Measurements from ENCODE around the gene REXO1. TPM values are rescaled to one million over a fixed set of nuclear protein-coding genes. Genes with fewer than 3 reads are reported as not detected.

Gene REXO1
- total and polyA plus RNA-seq, 9 of the 15 experiments (the other 6 are each of a cell fraction or from before 2014, with no cell fraction given), result 0.04 to 63.3 (median 15.8) TPM

DNA sequence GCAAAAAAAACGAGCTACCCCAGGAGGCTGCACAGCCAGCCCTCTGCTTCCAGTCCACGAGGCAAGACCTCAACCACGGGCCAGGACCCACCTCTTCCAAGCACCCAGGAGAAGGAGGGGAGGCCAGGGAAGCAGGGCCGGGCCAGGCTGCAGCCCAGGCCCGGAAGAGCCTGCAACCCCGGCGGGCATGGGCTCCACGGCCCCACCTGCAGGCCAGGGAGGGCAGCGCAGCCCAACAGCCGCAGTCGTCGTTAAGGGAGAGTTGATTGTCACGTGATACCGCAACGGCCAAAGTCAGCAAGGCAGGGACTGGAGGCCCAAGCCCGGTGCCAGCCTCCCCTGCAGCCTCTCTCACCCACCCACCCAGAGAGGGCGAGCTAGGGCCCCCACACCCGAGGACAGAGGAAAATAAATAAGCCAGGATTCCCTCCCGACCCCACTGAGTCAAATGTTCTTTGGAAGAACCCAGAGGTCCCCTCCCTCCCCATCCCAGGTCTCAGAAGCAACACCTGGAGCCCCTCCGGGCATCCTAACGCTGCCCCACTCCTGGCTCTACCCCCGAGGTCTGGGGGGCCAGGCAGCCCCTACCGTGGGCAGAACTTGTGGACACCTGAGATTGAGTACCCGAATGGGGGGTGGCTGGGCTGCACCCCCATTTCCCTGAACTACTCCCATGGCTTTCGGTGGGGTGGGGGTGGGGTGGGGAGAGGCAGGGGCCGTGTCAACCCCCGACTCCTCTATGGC lies 5.2 kb upstream of the REXO1 start (continued):
- peak; percentile 74; the same call in 1 of the 2 replicates for TF ChIP-seq KDM2B (CRISPR knock-in tag; IDR thresholded peaks at IDR 0.05)
- TF ChIP-seq TEAD4 (IDR thresholded peaks at IDR 0.05; ENCODE audit: low read length), result 0 out of 2 replicates have a peak, but pooled peaks have one; percentile 7
- TF ChIP-seq TEAD4 (CRISPR knock-in tag; IDR thresholded peaks at IDR 0.05; ENCODE audit: borderline replicate concordance), result no peak
- TF ChIP-seq NCOR1 (IDR thresholded peaks at IDR 0.05), result 0 out of 2 replicates have a peak, but pooled peaks have one; percentile 31
- TF ChIP-seq, protein P1, sequence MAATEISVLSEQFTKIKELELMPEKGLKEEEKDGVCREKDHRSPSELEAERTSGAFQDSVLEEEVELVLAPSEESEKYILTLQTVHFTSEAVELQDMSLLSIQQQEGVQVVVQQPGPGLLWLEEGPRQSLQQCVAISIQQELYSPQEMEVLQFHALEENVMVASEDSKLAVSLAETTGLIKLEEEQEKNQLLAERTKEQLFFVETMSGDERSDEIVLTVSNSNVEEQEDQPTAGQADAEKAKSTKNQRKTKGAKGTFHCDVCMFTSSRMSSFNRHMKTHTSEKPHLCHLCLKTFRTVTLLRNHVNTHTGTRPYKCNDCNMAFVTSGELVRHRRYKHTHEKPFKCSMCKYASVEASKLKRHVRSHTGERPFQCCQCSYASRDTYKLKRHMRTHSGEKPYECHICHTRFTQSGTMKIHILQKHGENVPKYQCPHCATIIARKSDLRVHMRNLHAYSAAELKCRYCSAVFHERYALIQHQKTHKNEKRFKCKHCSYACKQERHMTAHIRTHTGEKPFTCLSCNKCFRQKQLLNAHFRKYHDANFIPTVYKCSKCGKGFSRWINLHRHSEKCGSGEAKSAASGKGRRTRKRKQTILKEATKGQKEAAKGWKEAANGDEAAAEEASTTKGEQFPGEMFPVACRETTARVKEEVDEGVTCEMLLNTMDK (IDR thresholded peaks at IDR 0.05; ENCODE audit: borderline replicate concordance, insufficient read depth, low read depth, low read length, poor library complexity, severe bottlenecking), result peak; percentile 45
- TF ChIP-seq JUNB (CRISPR knock-in tag; conservative IDR thresholded peaks at IDR 0.05), result peak; percentile 48; the same call in 1 of the 2 replicates
- peak; percentile 100 for TF ChIP-seq TOE1 (IDR thresholded peaks at IDR 0.05; ENCODE audit: borderline replicate concordance)
- TF ChIP-seq TOE1 (CRISPR knock-in tag; IDR thresholded peaks at IDR 0.05; ENCODE audit: borderline replicate concordance, low read depth), result no peak
- TF ChIP-seq ZNF24 (IDR thresholded peaks at IDR 0.05), result no peak; the same call in 1 of the 2 replicates
- peak; percentile 69 for TF ChIP-seq KLF16 (IDR thresholded peaks at IDR 0.05)
- no peak for TF ChIP-seq CBX8 (IDR thresholded peaks at IDR 0.05; ENCODE audit: borderline replicate concordance, extremely low read depth, low read depth, low read length, poor library complexity, severe bottlenecking)
- TF ChIP-seq ARID1B (IDR thresholded peaks at IDR 0.05), result peak; percentile 39; the same call in 1 of the 2 replicates
- TF ChIP-seq ZBTB7A (IDR thresholded peaks at IDR 0.05; ENCODE audit: borderline replicate concordance, control insufficient read depth, low read depth, low read length), result peak; percentile 51; the same call in 1 of the 2 replicates
- TF ChIP-seq, protein P2, sequence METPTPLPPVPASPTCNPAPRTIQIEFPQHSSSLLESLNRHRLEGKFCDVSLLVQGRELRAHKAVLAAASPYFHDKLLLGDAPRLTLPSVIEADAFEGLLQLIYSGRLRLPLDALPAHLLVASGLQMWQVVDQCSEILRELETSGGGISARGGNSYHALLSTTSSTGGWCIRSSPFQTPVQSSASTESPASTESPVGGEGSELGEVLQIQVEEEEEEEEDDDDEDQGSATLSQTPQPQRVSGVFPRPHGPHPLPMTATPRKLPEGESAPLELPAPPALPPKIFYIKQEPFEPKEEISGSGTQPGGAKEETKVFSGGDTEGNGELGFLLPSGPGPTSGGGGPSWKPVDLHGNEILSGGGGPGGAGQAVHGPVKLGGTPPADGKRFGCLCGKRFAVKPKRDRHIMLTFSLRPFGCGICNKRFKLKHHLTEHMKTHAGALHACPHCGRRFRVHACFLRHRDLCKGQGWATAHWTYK (CRISPR knock-in tag; IDR thresholded peaks at IDR 0.05), result peak; percentile 88; the same call in 1 of the 2 replicates
- TF ChIP-seq, protein P3, sequence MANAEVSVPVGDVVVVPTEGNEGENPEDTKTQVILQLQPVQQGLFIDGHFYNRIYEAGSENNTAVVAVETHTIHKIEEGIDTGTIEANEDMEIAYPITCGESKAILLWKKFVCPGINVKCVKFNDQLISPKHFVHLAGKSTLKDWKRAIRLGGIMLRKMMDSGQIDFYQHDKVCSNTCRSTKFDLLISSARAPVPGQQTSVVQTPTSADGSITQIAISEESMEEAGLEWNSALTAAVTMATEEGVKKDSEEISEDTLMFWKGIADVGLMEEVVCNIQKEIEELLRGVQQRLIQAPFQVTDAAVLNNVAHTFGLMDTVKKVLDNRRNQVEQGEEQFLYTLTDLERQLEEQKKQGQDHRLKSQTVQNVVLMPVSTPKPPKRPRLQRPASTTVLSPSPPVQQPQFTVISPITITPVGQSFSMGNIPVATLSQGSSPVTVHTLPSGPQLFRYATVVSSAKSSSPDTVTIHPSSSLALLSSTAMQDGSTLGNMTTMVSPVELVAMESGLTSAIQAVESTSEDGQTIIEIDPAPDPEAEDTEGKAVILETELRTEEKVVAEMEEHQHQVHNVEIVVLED (CRISPR knock-in tag; IDR thresholded peaks at IDR 0.05), result 0 out of 2 replicates have a peak, but pooled peaks have one; percentile 33
- TF ChIP-seq, protein P4, sequence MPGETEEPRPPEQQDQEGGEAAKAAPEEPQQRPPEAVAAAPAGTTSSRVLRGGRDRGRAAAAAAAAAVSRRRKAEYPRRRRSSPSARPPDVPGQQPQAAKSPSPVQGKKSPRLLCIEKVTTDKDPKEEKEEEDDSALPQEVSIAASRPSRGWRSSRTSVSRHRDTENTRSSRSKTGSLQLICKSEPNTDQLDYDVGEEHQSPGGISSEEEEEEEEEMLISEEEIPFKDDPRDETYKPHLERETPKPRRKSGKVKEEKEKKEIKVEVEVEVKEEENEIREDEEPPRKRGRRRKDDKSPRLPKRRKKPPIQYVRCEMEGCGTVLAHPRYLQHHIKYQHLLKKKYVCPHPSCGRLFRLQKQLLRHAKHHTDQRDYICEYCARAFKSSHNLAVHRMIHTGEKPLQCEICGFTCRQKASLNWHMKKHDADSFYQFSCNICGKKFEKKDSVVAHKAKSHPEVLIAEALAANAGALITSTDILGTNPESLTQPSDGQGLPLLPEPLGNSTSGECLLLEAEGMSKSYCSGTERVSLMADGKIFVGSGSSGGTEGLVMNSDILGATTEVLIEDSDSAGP (CRISPR knock-in tag; IDR thresholded peaks at IDR 0.05), result no peak
- TF ChIP-seq ZKSCAN3 (CRISPR knock-in tag; IDR thresholded peaks at IDR 0.05), result no peak
- TF ChIP-seq MTA3 (IDR thresholded peaks at IDR 0.05; ENCODE audit: borderline replicate concordance), result peak; percentile 59; the same call in 1 of the 2 replicates
- TF ChIP-seq ATF7 (IDR thresholded peaks at IDR 0.05), result peak; percentile 55; the same call in 1 of the 2 replicates
- peak; percentile 74 for TF ChIP-seq CBX1 (IDR thresholded peaks at IDR 0.05; ENCODE audit: low read depth)

Measured in K562 (cell line).